ENCODE results near the gene EVC. TPM values are rescaled to one million over a fixed set of nuclear protein-coding genes. Genes with fewer than 3 reads are reported as not detected.
A peak's percentile ranks its signal among the peaks of the same experiment; 100 is the strongest.

The EVC gene
- total and polyA plus RNA-seq, 2 donors from 2014 or later = 7.8 to 159 TPM

DNA sequence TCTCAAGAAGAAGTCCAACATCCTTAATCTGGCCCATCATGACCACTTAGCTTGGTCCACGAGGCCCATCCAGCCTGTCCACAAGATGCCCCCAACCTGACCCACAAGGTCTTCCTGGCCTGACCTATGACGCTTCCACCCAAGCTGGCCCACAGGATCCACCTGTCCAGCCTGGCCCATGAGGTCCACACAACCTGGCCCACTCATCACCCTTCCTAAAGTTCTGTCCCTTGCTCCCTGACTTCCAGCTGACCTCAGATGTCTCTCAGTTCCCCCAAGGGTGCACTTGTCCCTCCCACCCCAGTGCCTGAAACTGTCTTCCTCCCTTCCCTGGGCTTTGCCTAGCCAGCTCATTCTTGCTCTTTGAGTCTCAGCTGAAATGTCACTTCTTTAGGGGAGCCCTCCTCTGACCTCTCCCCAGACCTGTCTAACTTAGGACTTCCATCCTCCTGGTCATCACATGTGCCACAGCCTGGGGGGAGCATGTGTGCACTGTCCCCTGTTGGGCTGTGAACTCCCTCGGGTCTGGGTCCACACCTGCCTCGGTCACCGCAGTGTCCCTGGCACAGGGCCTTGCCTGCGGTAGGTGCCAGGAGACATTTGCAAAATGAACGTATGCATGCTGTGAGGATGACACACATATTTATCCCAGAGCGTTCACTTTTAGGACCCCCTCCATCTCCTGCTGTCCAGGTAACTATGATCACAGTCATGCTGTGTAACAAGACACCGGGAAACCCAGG, 61.7 kb downstream of the EVC start:
- FAIRE-seq = no peak
- intact Hi-C loops (cut with DNase I) = no loop called here
- H3K36me3 ChIP-seq (ENCODE audit: control insufficient read depth in 2 of 3, insufficient read depth in 3 of 3, low read length in 3 of 3) = peaks cover 0 to 13% (median 5%) of the 10 kb centered on the region in 3 donors

GRCh38 chr4:5773271-5773555, 62.2 kb downstream of the EVC start:
- Histone ChIP-seq H3K4me3 (ENCODE audit: low read length in 3 of 3) (no peak overlapping the region), H3K27ac (ENCODE audit: low read depth in 2 of 2, low read length in 2 of 2) (no peak overlapping the region), H3K9ac (ENCODE audit: low read length in 3 of 3) (no peak overlapping the region), H3K27me3 (ENCODE audit: control insufficient read depth, insufficient read depth, low read length) (no peaks in the 10 kb centered on the region), H3K4me1 (ENCODE audit: control insufficient read depth in 2 of 3, insufficient read depth in 2 of 3, low read depth in 1 of 3, low read length in 3 of 3) (peaks cover 0 to 3% (median 0%) of the 10 kb centered on the region in 3 donors), H3K36me3 (ENCODE audit: control insufficient read depth in 2 of 3, insufficient read depth in 3 of 3, low read length in 3 of 3) (peaks cover 0 to 13% (median 5%) of the 10 kb centered on the region in 3 donors), H3K9me3 (ENCODE audit: control insufficient read depth in 2 of 3, insufficient read depth in 1 of 3, low read length in 3 of 3) (peaks cover 0 to 9% (median 8%) of the 10 kb centered on the region in 3 donors)
- intact Hi-C loops (cut with DNase I) = no loop called here
- FAIRE-seq (no peak), DNase-seq (peak in 2 of 5 donors; percentile 42 to 53)
- TF ChIP-seq, protein P1, sequence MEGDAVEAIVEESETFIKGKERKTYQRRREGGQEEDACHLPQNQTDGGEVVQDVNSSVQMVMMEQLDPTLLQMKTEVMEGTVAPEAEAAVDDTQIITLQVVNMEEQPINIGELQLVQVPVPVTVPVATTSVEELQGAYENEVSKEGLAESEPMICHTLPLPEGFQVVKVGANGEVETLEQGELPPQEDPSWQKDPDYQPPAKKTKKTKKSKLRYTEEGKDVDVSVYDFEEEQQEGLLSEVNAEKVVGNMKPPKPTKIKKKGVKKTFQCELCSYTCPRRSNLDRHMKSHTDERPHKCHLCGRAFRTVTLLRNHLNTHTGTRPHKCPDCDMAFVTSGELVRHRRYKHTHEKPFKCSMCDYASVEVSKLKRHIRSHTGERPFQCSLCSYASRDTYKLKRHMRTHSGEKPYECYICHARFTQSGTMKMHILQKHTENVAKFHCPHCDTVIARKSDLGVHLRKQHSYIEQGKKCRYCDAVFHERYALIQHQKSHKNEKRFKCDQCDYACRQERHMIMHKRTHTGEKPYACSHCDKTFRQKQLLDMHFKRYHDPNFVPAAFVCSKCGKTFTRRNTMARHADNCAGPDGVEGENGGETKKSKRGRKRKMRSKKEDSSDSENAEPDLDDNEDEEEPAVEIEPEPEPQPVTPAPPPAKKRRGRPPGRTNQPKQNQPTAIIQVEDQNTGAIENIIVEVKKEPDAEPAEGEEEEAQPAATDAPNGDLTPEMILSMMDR (IDR thresholded peaks at IDR 0.05; ENCODE audit: borderline replicate concordance, extremely low read depth, insufficient read depth) = no peak

More for the DNA sequence above, 61.7 kb downstream of the EVC start:
- Histone ChIP-seq H3K4me3 (ENCODE audit: low read length in 3 of 3) (no peak overlapping the region), H3K27ac (ENCODE audit: low read depth in 2 of 2, low read length in 2 of 2) (no peak overlapping the region), H3K9me3 (ENCODE audit: control insufficient read depth in 2 of 3, insufficient read depth in 1 of 3, low read length in 3 of 3) (peaks cover 0 to 9% (median 8%) of the 10 kb centered on the region in 3 donors), H3K27me3 (ENCODE audit: control insufficient read depth, insufficient read depth, low read length) (no peaks in the 10 kb centered on the region), H3K9ac (ENCODE audit: low read length in 3 of 3) (no peak overlapping the region), H3K4me1 (ENCODE audit: control insufficient read depth in 2 of 3, insufficient read depth in 2 of 3, low read depth in 1 of 3, low read length in 3 of 3) (peaks cover 0 to 3% (median 0%) of the 10 kb centered on the region in 3 donors)
- TF ChIP-seq, protein P1 (IDR thresholded peaks at IDR 0.05; ENCODE audit: borderline replicate concordance, extremely low read depth, insufficient read depth) = no peak
- peak in 1 of 5 donors; percentile 43 for DNase-seq

- H3K27ac ChIP-seq (ENCODE audit: low read depth in 2 of 2, low read length in 2 of 2) = no peak overlapping the region
- no peak overlapping the region for H3K9ac ChIP-seq (ENCODE audit: low read length in 3 of 3)
- intact Hi-C loops (cut with DNase I) = no loop called here
- peaks cover 0 to 3% (median 0%) of the 10 kb centered on the region in 3 donors for H3K4me1 ChIP-seq (ENCODE audit: control insufficient read depth in 2 of 3, insufficient read depth in 2 of 3, low read depth in 1 of 3, low read length in 3 of 3)
- DNase-seq (peak in 2 of 5 donors; percentile 14 to 39), FAIRE-seq (no peak)
- H3K9me3 ChIP-seq (ENCODE audit: control insufficient read depth in 2 of 3, insufficient read depth in 1 of 3, low read length in 3 of 3) = peaks cover 0 to 9% (median 8%) of the 10 kb centered on the region in 3 donors
- TF ChIP-seq, protein P1 (IDR thresholded peaks at IDR 0.05; ENCODE audit: borderline replicate concordance, extremely low read depth, insufficient read depth) = no peak
- H3K4me3 ChIP-seq (ENCODE audit: low read length in 3 of 3) = no peak overlapping the region
- no peaks in the 10 kb centered on the region for H3K27me3 ChIP-seq (ENCODE audit: control insufficient read depth, insufficient read depth, low read length)
- H3K36me3 ChIP-seq (ENCODE audit: control insufficient read depth in 2 of 3, insufficient read depth in 3 of 3, low read length in 3 of 3) = peaks cover 0 to 8% (median 2%) of the 10 kb centered on the region in 3 donors
These were observed 63.5 kb downstream of the EVC start for GRCh38 chr4:5774416-5775036.
